OCI-LY1 (cell line): ENCODE data around the gene NACA.

Experiments
- EZH2 ChIP-seq: fragments of 200-600 bp; sonication (generic), shearing (Covaris generic); IDR thresholded peaks from 2 replicates; pipeline ENCODE4 v1.8.0; 2017; ENCODE audit warnings: borderline replicate concordance, mixed run types, mild to moderate bottlenecking, antibody characterized with exemption, low read length, moderate library complexity, mixed read lengths
- TF ChIP-seq, protein P1 (sequence below): fragments of 200-600 bp; sonication (generic), shearing (Covaris generic); IDR thresholded peaks from 2 replicates; pipeline ENCODE4 v1.5.1; 2017; ENCODE audit warnings: mild to moderate bottlenecking, antibody characterized with exemption, low read length, moderate library complexity, mixed read lengths

DNA sequence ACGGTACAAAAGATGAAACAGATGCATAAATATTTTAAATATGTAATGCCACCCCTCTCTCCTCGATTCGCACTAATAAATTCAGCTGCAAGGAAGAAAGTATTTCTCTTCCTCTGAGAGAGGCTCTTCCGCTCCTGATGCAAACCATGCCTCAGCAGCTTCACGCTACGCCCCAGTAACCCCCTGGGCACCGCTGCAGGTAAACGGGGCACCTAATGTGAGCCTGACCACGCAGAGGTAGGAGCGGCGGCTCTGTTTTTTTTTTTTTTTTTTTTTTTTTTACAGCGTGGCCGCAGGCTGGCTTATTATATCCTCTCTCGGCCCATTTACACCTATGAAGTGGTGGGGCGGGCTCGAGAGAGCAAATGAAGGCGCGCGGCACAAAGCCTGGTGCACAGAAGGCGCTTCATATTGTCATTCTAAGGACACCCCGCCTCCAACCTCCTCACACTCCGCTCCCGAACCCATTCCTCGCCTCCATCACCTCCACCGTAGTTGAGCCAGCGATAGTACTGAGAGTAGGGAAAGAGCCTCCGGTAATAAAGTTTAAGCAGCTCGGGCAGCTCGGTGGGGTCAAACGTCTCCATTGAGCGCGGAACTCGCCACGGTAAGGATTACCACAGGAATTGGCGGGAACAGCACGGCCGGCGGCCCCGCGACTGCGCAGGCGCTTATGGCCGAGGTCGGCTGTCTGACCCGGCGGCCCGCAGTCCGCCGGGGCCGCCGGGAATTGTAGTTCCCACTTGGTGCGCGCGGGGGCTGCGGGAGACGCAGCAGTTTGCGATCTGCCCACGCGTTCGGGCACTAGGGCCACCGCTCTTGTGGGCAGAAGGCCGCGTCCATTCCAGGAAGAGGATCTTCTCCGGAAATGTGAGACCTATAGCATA lies 26.9 kb upstream of the NACA start, which contains the start of gene PRIM1:
- TF ChIP-seq, protein P1, sequence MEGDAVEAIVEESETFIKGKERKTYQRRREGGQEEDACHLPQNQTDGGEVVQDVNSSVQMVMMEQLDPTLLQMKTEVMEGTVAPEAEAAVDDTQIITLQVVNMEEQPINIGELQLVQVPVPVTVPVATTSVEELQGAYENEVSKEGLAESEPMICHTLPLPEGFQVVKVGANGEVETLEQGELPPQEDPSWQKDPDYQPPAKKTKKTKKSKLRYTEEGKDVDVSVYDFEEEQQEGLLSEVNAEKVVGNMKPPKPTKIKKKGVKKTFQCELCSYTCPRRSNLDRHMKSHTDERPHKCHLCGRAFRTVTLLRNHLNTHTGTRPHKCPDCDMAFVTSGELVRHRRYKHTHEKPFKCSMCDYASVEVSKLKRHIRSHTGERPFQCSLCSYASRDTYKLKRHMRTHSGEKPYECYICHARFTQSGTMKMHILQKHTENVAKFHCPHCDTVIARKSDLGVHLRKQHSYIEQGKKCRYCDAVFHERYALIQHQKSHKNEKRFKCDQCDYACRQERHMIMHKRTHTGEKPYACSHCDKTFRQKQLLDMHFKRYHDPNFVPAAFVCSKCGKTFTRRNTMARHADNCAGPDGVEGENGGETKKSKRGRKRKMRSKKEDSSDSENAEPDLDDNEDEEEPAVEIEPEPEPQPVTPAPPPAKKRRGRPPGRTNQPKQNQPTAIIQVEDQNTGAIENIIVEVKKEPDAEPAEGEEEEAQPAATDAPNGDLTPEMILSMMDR: no peak
- TF ChIP-seq EZH2: no peak
